GM11168 (cell line): ENCODE results near the gene TIMP2.
"Not testable (repeated sequence)": the region's sequence is repeated elsewhere in the genome, so short reads cannot be mapped to it uniquely, and the experiment has no call there.

Experiments
- in situ Hi-C: fragments of 300-500 bp; cut with MboI; formaldehyde crosslinking; loops from one replicate; pipeline ENCODE4 v1.12.0; 2022; ENCODE audit warnings: low sequenced_read_pairs; ENCODE audit not compliant: unreplicated experiment

The TIMP2 gene, protein sequence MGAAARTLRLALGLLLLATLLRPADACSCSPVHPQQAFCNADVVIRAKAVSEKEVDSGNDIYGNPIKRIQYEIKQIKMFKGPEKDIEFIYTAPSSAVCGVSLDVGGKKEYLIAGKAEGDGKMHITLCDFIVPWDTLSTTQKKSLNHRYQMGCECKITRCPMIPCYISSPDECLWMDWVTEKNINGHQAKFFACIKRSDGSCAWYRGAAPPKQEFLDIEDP

DNA sequence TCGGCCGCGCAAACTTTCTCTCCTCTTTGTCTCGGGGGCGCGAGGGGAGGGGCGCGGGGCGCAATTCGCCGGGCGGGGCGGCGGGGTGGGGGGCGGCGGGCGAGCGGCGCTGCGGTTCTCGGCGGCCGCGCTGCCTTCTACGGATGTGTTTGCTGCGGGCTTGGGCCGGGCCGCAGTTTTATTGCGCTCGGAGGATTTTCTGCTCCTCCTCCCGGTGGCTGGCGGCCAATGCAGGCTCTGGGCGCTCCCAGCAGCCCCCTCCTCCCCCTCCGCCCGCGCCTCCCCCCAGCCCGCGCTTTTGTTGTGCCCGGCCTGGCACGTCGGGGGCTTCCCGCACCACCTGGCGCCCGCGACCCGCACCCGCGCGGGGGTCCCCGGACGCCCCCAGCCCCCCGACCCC lies at the start of gene TIMP2:
Gene TIMP2 (minus strand): TSS at position 154 of the 400 bp plus-strand sequence. CDS start 299 bp downstream, outside the sequence.
- in situ Hi-C loops = no loop called here

DNA sequence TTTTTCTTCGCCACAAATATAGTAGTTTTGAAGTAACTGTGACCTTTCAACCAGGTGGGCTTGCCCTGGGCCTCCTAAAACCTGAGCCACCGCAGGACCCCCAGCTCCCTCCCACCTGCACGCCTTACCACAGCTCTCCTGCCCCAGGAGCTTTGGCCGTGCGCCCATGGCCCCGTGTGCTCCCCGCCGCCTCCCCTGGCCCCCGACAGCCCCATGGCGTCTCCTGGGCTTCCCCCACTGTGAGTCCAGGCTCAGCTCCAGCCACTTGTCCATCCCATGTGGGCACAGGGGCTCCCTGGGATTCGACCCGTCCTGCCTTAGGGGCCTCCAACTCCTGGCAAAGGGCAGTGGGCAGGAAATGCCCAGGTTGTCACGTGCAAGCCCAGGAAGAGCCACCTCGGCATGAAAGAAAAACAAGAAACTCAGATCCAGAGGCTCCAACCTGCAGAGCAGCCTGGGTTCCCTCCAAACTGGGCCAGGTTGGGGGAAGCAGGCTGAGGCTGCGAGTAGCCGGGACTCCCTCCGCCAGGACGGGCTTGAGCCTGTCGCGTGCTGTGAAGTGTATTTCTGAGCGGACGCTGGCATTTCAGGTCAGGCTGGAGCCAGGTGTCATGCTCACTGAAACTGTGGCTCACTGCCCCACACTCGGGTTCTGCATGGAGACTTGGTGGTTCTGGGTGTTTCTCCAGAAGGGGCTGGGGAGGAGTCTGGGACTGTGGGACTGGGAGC lies 48.8 kb upstream of the TIMP2 start:
- in situ Hi-C loops = no loop called here

DNA sequence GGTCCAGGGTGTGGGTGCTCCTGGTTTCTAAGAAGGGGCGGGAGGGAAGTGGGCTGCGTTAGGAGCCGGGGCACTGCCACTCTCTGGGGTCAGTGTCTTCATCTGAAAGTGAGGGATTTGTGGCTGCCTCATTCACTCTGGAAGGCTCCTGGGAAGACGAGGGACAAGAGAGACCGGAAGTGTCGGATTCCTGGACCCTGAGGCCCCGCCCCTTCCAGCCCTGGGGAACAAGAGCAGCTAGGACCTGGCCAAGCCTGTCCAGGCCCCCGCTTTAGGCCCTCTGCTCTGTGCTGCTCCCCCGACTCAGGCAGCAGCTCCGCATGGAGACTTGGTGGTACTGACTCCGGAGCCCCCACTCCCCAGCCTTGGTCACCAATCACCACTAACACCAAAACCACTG lies 48.0 kb upstream of the TIMP2 start:
- in situ Hi-C loops = no loop called here

DNA sequence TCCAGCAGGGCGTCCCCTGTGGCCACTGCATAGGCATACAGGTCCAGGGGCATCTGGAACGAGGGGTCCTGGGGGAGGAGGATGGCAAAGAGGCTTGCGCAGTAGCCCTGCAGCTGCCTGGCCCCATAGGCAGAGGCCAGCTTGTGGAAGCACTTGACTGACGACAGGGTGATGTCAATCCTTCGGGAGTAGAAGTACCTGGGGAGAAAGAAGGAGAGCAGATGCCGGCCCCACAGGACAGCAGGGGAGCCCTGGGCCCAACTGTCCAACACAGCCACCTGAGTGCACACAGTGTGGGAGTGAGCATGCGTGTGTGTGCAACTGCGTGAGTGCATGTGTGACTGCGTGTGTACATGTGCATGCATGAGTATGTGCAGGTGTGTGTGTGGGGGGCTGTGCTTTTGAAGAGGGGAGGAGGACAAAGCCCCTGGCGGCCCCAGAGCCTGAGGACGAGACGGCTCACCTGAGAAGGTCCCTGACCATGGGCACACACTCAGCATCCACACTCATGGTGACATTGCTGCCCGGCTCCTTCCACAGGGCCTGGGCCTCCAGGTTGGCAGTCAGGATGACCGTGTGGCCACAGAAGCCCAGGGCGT lies 47.4 kb upstream of the TIMP2 start:
- in situ Hi-C loops = no loop called here

DNA sequence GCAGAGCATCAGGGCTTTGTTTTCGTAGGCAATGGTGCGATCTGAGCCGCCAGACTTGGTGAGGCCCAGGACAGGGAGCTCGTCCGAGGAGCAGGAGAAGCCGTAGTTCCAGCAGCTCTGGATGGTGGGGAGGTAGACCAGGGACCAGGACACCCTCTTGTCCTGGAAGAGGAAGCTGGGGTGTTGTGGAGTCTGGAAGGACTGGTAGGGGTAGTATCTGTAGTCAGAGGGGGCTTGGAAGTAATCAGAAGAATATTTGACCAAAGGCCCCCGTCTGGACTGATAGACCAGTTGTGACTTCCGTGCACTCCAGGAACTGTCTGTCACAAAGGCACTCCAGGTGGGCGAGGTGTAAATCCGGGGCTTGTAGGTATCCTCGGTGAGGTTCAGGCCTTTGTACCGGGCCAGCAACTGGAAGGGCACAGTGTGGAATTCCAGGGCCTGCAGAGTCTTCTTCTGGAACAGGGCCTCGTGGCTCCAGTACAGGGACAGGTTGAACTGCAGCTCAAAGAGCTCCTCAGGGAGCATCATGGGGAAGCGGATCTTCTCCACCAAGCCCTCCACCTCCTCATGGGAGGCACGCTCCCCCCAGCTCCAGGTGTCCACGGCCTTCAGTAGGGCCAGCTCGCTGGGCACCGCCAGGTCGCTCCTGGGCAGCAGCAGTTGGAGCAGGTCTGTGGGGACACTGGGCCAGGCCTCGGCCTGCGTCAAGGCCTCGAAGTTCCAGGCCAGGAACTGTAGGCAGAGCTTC lies 46.7 kb upstream of the TIMP2 start:
- in situ Hi-C loops = no loop called here

DNA sequence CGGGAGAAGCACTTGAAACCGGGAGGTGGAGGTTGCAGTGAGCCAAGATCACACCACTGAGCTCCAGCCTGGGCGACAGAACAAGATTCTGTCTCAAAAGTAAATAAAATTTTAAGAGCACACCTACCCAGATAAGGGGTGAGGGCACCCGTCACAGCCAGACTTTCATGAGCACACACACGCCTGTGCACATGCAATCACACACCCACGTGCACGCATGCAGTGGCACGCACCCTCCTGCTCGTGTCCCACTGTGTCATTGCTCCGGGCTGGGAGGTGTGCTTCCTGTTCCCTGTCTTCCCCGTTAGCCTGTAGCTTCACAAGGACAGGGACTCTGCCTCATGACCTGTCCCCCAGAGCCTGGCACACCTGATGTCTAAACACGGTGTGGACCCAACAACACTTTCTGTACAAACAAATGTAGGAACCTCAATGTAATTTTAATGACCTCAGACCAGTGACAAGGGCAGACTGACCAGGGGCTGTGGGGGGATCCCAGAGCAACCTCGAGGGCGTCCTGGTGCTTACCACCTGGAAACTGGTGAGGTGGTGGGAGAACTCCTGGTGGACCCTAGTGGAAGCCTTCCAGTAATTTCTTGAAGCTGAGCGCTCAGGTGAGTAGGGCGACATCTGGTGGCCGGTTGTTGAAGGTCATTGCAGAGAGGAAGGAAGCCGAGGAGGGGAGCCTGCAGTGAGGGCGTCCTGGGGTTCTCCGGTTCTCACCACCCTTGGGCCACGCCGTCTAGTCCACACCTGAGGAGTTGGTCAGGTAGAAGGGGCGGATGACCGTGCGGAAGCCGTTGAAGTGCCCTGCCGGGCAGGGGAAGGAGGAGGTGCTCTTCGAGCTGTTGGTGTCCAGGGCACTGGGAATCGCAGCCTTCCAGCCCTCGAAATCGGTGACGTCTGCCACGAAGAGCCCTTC lies 45.9 kb upstream of the TIMP2 start:
- in situ Hi-C loops = no loop called here

DNA sequence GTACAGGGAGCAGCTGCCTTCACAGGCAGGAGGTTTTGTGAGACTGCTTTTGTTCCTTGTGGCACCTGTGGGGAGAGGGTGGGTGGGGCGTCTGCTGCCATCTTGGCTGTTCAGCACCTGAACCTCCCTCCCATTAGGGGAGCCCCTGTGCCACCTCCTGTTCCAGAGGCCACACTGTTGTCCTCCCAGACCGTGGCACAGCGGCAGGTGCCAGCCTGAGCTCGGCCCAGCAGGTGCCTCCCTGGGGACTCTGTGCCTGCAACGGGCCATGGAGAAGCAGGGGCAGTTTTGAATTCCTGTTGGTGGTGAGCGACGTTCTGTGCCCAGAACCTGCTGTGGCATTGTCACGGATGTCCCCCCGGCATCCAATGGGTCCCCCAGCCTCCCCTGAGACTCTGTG lies 44.7 kb upstream of the TIMP2 start:
- in situ Hi-C loops = loop anchor here (5.0 kb wide), 1 partner anchor 108 kb away; no protein-coding TSS in a partner anchor

DNA sequence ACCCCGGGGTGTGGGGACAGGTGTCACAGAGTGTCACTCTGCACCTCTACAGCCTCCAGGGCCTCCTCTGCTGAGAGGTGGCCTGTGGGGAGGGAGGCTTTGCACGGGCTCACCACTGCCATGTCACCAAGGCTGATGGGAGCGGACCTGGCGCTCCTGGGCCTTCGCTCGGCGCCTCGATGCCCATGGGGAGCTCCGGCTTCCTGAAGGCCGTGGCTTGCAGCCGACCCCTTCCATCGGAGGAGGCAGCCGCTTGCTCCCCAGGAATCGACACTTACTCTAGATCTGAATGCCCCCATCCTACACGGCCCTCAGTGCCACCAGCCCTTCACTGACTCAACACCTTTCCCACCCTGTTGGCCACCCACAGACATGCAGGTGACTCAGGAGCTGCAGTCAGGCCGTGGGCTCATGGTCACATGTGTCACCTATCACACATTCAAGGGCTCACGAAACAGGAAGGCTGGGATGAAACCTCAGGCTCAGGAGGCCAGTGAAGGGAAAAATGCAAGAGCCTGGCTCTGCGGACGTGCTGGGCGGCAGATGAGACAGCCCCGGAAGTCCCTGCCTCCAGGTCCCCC lies 42.7 kb upstream of the TIMP2 start:
- in situ Hi-C loops = loop anchor here (5.0 kb wide), 1 partner anchor 106 kb away; no protein-coding TSS in a partner anchor

DNA sequence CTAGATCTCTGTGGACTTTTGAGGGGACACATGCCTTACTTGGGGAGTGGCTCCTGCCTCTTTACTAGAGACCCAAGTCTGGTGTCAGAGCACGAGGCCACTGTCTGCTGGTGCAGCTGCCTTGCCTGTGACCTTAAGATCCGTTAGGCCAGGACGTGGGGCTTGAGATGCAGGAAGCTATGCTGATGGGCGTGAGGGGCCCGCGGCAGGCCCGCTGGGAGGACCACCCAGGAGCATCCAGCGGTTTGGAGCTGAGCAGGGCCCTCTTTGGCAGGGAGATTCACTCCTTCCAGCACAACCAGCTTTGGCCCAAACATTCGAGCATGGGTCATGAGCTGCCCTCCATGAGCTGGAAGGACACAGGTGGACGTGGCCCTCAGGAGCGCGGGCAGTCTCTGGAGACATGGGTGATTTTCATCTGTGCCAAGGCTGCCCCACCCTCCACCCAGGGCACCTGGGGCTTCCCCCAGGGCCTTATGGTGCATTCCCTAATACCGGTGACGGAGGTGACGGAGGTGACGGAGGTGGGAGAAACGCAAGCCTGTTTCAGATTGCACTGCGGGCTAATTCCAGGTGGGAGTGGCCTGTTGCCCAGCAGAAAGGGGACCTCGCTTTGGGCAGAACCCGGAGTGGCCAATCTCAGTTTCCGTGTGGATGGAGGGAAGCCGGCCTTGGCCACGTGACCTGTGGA lies 41.9 kb upstream of the TIMP2 start:
- in situ Hi-C loops = loop anchor here (5.0 kb wide), 1 partner anchor 105 kb away; no protein-coding TSS in a partner anchor

DNA sequence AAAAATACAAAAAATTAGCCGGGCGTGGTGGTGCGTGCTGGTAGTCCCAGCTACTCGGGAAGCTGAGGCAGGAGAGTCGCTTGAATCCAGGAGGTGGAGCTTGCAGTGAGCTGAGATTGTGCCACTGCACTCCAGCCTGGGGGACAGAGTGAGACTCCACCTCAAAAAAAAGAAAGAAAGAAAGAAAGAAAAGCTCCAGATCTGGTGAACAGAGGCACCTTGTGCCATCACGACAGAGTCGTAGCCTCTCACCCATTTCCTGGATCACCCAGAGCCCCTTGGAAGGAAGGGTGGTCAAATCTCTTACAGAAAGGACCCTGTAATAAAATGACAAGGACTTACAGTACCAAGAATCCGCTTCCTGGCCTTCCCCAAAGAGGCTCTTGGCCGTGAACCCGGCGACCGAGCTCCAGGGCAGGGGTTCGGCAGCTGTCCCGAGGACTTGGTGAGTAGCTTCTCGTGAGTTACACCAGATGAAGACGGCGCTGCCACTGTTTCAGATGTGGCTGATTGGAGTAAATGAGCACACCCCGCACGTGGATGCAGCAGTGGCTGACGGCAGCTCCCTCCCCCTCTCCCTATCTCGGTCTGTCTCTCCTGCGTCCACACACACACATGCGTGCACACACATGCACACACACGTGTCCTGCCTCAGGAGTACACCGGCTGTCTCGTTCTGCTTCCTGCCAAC lies 41.1 kb upstream of the TIMP2 start:
- in situ Hi-C loops = loop anchor here (5.0 kb wide), 1 partner anchor 104 kb away; no protein-coding TSS in a partner anchor

DNA sequence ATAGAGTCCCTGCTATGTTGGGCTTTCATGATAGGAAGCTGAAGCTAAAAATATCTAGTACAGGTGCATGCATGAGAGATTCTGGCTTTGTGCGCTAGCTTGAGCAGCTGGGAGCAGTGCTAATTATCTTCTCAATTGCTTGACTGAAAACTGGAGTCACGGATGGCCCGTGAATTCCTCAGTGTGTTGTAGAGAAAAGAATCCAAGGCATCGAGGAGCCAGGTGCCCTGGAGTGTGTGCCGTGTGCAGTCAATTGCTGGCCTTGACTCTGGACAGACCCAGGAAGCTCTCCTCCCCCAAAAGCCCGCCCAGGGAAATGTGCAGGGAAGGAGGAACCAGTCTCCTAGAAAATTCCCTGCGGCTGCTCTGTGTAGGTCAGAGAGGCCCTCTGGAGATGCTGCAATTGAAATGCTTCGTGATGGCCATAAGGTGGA lies 40.3 kb upstream of the TIMP2 start:
- in situ Hi-C loops = loop anchor here (5.0 kb wide), 1 partner anchor 103 kb away; no protein-coding TSS in a partner anchor

DNA sequence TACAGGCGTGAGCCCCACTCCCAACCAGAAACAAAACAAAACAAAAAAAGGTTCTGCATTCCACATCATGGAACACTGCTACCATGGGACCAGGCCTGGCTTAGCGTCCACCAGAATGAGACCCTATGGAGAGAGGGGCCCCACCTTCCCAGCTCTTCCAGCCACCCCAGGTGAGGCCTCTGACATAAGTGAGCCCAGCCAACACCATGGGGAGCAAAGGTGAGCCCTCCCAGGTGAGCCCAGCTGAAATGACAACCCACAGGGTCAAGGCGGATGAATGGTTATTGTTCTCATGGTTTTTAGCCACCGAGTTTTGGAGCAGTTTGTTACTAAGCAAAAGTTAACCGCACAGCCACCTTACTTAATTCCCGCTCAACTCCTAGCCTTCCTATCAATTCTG lies 38.2 kb upstream of the TIMP2 start:
- in situ Hi-C loops = no loop called here

DNA sequence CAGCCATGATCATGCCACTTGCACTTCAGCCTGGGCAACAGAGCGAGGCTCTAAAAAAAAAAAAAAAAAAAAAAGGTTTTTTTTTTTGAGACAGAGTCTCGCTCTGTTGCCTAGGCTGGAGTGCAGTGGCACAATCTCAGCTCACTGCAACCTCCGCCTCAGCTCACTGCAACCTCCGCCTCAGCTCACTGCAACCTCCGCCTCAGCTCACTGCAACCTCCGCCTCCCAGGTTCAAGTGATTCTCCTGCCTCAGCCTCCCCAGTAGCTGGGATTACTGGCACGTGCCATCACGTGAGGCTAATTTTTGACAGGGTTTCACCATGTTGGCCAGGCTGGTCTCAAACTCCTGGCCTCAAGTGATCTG lies 37.8 kb upstream of the TIMP2 start:
- in situ Hi-C loops = not testable (repeated sequence)

DNA sequence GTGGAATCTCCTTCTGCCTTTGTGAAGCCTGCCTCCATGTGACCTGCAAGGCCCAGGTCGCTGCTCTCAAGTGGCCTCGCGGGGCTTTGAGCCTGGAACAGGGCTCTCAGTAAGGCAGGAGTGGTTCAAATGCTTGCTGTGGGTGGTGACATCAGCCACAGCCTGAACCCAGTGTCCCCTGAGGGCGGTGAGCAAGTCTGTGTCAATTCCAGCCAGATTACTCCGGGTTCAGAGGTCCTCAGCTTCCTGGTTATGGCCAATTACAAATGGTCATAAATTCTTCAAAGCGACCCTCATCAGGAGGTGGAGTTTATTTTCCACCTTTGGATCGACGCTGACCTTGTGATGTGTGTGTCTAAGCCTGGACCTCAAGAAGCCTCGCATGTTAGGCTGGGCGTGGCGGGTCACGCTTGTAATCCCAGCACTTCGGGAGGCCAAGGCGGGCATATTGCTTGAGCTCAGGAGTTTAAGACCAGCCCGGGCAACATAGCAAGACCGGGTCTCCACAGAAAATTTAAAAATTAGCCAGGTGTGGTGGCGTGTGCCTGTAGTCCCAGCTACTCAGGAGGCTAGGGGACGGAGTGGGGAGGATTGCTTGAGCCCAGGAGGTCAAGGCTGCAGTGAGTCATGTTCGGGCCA lies 37.3 kb upstream of the TIMP2 start:
- in situ Hi-C loops = no loop called here

DNA sequence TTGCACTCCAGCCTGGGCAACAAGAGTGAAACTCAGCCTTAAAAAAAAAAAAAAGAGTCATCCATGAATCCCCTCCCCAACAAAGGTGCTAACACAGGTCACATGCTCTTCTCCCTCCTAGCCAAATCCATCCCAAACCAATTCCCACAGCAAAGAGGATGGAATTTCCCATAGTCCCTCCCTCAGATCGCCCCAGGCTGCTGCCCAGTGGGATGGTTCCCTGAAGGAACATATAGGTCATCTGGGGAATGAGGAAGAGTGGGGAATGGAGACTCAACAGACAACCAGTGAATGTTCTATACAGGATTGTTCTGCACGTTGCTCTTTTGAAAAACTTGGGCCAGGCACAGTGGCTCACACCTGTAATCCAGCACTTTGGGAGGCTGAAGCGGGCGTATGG lies 36.4 kb upstream of the TIMP2 start:
- in situ Hi-C loops = no loop called here

DNA sequence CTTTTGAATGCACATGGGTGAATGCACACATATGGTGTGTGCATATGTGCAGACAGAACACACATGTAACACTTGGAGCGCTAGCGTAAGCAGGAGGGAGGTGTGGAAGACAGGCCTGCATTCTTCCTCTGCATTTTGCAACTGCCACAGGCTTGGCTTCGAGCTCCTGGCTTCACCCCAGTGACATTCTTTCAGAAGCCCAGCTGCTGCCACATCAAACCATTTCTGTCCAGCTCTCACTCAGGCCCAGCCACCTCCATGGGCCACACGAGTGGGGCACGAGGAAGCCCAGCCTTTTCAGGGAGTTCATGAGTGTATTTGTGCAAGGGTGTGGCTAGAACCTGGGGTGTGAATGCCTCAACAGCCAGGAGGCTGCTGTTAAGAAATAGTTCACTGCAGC lies 35.7 kb upstream of the TIMP2 start:
- in situ Hi-C loops = no loop called here

DNA sequence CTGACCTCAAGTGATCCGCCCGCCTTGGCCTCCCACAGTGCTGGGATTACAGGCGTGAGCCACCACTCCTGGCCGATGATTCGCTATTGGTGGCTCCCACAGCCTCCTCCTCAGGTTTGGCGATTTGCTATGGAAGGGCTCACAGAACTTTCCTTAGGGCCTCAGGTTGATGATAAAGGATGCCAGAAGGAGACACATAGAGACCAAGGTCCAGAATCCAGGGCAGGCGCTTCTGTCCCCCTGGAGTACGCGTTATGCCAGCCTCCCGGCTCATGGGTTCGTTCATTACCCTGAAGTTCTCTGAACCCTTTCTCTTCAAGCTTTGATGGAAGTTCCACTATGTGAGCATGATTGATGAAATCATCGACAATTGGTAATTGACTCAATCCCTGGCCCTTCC lies 34.6 kb upstream of the TIMP2 start:
- in situ Hi-C loops = no loop called here
